Fibroblast of gingiva (primary cell): ENCODE results near the gene EIF2AK2.
A peak's percentile ranks its signal among the peaks of the same experiment; 100 is the strongest.

ENCODE experiments used
- DNase-seq: peaks from one replicate; pipeline ENCODE4 v3.0.0-alpha.2; 2011; ENCODE audit warnings: low read depth

EIF2AK2 gene

DNA sequence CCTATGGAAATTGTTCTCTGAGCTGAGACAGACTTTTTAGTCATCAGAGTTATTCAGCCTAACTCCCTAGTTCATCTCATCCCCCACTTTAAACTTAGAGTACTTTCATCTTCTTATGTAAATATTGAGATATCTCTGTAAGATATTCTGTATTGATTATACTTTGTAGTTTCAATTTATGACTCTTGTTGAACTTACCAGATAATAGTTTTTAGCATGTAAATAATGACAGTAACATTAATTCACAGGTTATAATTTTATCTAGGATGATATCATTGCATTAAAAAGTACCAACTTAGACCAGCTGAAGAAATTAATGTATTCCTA lies 14.8 kb upstream of the EIF2AK2 start:
- no peak for DNase-seq

DNA sequence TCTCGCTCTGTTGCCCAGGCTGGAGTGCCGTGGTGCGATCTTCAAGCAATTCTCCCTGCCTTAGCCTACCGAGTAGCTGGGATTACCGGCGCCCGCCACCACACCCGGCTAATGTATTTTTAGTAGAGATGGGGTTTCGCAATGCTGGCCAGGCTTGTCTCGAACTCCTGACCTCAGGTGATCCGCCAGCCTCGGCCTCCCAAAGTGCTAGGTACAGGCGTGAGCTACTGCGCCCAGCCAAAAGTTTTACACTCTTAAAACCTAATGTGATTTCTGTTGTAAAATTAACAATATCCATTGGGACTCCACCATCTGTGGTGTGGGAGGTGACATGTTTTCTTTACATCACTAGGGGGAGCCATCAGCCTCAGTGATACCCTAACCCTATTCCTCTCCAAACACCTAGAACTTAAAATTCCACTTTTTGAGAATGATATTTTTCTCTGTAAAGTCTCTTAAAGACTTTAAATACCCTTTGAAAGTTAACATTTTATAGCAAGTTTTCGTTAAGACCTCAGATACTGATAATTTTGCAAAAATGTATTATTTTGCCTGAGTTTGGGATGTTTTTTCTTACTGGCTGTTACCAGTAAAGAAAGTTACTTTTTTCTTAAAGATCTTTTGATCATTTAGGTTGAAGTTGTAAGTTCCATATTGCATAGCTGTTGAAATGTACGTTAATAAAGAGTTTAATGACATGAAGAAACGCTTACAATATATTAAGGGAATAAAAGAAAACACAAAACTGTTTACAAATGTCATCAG lies 11.6 kb upstream of the EIF2AK2 start:
- peak; percentile 18 for DNase-seq

DNA sequence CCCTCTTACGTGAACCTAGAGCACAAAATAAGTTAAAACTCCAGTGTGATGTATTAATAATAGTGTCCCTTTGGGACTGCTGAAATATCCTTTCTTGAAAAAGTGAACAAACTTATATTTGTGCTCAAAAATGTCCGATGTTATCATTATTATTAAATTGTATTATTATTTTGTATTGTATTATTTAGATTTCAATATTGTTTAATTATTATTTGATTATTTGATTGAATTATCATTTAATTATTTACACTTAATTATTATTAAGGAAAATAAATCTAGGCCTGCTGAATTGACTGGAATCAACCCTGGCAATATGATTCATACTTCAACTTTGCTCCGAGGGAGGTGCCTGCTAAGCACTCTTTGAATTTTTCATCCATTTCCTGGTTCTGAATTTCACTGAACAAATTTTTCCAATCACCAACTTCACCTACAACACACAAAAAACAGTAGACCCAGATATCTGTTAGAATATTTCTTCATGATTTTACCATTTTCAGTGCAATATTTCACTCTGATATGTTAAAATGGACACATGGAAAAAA lies 10.9 kb upstream of the EIF2AK2 start:
- no peak for DNase-seq

DNA sequence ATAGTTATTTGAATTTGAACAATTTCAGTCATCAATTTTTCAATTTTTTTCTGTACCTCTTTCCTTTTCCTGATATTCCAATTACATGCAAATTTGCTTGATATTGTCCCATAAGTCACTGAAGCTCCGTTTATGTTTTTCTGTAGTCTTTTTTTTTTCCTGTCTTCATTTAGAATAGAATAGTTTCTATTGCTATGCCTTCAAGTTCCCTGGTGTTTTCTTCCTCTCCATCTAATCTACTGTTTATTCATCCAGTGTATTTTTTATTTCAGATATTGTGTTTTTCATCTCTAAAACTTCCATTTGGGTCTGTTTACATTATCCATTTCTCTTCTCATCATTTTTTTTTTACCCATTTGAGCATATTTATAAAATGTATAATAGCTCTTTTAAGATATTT lies 8.0 kb upstream of the EIF2AK2 start:
- no peak for DNase-seq

DNA sequence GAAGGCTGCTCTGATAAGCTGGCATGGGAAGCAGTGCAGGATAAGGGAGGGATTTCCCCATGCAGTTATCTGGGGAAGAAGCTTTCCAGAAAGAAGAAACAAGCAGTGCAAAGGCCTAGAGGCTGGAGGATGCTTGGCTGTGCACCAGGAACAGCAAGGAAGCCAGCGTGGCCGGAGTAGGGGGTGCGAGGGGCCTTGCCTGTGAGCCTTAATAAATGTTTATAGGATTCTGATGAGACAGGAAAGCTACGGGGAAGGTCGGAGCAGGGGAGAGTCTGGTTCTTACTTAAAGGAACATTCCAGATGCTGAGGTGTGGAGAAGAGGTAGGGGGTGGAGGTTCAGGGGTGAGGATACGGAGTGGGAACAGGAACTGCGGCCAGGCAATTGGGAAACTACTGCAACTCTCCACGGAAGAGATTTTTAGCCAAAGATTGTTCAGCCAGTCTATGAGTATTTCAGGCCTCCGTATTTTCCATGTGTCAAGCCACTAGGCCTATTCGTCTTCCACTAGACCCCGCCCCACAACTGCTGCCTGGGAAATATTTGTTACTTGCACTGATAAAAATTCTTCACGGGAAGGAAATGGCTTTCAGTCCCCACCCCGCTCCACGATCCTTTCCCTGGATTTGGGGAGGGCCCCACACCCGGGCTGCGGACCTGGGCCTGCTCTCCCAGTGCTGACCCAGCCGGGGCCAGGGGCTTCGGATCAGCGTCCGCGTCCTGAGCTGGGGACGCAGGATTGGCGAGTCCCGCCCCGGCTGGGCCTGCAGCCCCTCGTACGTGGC lies 516 bp downstream of the EIF2AK2 start:
- DNase-seq, result peak; percentile 46

DNA sequence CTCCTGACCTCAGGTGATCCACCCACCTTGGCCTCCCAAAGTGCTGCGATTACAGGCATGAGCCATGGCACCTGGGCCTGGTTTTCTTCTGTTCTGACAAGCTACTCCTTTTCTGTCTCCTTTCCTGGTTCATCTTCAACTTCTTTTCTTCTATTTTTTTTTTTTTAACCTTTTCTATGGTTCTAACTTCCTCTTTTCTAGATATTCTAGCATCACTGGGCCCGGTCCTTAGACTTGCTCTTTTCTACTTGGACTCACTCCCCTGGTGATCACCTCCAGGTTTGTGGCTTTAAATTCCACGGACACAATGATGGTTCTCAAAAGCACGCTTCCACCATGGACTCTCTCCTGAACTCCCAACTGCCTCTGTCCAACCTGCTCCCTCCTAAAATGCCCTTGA lies 2.0 kb downstream of the EIF2AK2 start:
- DNase-seq, result no peak

DNA sequence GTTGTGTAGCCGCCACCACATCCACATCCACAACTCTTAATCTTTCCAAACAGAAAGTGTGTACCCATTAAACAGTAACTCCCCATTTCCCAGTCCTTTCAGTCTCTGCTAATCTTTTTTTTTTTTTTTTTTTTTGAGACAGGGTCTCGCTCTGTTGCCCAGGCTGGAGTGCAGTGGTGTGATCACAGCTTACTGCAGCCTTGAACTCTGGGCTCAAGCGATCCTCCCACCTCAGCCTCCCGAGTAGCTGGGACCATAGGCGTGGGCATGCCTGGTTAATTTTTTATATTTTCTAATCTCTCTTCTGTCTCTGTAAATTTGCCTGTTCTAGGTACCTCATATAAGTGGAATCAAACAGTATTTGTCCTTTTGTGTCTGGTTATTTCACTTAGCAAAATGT lies 3.6 kb downstream of the EIF2AK2 start:
- no peak for DNase-seq

DNA sequence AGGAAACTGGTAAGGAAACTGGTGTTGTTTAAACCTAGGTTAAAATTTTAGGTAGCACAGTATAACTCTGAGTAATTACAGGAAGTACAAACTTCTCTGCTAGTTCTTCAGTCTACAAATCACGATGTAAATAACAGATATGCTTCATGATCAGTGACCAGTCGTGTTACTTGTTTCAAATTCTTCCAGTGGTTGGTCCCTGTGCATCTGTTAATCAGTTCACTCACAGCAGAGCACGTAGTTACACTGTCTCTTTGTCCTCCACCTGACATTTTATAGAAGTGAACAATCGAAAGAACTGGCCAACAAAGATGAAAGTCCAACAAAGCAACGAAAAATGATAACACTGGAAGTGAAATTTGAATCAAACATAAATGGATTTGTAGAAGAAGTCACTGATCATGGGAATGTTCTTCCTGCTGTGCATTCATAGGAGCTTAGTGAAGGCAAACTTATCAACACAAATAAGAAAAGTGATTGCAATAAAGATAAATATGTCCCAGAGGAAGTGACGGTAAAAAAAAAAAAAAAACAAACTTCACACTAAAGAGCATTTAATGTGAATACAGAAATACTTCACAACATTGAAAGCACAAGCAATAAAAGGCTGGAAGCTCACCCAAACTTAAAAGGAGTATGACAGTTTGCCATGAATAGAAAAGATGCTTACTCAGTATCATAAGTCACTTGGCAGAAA lies 7.0 kb downstream of the EIF2AK2 start:
- DNase-seq, result no peak

DNA sequence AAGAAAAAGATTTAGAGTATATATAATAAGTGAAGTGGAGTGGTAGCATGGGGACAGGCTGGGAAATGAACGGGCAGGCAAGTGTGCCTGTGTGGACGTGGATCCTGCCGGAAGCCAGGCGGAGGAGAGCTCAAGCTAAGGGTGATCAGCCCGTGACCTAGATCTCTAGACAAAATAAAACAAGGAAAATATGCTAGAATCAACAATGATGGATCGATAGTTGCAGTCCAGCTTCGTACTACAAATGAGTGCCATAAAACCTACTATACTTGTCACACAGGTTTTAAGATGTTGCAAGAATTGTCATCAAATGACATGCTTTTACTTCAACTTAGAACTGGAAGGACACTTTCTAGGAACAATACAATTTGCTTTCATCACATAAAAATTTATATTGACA lies 8.5 kb downstream of the EIF2AK2 start:
- no peak for DNase-seq

DNA sequence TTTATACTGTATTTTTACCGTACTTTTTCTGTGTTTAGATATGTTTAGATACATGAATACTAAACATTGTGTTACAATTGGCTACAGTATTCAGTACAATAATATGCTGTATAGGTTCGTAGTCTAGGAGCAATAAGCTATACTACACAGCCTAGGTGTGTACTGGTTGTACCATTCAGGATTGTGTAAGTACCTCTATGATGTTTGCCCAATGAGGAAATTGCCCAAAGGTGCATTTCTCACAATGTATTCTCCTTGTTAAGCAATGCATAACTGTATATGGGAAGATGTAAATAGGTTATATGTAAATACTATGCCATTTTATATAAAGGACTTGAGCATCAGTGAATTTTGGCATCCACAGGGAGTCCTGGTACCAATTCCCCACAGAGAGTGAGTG lies 10.7 kb downstream of the EIF2AK2 start:
- DNase-seq, result no peak

DNA sequence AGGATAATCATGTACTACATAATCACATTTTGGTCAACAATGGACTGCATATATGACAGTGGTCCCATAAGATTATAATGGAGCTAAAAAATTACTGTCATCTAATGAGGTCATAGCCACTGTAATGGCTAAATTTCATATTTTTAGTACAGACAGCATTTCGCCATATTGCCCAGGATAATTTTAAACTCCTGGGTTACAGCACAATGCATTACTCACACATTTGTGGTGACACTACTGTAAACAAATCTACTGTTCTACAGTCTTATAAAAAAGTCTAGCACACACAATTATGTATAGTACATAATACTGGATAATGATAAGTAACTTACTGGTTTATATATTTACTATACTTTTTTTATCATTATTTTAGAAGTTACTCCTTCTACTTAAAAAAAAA lies 12.8 kb downstream of the EIF2AK2 start:
- DNase-seq, result peak; percentile 55

DNA sequence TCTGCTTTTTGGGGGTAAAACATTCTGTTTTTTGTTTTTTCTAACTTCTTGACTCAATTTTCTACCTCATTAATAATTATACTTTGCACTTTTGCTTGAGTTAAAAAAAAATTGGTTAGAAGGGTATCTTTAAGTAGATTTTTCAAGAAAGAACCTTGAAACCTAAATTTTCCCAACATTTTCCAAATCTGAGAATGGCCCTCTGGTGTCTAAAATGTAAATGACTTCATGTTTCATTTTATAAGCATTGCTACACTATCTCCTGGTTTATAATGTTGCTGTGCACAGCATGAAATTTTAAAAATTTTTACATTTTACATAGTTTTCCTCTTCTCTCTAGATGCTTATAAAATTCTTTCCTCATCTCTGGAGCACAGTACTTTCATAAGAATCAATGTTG lies 14.2 kb downstream of the EIF2AK2 start:
- no peak for DNase-seq

DNA sequence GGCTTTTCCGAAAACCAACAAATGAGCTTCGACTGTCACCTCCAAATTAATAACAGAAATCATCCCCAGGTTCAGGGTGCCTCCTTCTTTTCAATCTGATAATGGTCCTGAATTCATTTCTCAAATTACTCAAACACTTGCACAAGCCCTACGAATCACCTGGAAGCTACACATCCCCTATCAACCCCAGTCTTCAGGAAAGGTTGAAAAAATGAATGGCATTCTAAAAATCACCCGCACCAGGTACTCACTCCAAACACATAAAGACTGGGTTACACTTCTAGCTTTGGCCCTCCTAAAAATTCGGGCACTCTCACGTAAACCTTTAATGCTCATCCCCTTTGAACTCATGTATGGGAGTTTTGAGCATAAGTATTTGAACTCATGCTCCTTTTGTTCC lies 23.9 kb downstream of the EIF2AK2 start:
- no peak for DNase-seq

DNA sequence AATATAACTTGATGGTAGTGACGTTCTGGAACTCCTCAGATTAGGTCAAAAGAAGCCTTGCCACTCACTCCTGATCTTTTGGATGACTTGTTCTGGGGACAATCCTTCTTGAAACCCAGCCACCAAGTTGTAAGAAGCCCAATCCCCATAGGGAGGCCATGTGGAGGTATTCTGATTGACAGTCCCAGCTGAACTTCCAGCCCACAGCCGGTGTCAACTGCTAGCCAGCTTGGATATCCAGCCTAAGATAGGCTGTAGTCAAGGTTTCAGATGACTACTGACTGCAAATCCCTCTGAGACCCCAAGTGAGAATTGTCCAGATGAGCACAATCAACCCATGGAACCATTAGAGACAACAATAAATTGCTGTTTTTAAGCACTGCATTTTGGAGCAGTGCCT lies 31.4 kb downstream of the EIF2AK2 start:
- DNase-seq, result no peak

DNA sequence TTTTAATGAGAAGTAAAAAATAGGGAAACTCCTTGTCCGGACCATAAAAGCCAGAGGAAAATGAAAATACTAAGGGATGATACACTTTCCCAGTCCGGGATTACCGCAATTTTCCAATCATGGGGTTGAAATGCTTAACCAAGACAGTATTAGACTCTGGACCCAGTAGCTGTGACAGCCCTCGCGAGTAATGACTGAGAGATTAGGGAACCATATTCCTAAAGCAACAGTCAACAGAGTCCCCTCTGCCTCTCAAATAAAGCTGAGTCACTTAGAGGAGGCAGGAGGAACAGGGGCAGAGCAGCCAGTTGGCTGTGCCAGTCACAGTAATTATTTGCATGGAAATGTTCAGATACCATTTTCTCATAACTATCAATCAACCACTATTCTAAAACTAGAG lies 37.6 kb downstream of the EIF2AK2 start:
- DNase-seq, result no peak

DNA sequence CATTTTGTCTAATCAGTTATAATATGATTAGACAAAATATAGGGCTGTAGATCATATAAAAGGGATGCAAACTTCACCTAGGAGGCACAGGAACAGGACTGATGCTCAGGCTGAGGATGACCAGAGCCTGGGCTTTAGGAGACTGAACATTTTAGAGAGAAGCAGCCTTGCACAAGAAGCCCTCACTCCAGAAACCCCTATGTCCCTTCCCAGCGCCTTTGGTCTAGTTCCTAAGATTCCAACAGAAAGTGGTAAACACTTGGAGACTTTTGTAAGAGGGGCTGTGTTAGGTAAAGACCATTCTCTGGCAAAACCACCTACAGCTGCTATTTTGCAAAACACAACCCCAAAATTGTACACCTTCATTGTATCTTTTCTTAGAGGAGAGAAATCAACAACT lies 39.2 kb downstream of the EIF2AK2 start:
- no peak for DNase-seq

DNA sequence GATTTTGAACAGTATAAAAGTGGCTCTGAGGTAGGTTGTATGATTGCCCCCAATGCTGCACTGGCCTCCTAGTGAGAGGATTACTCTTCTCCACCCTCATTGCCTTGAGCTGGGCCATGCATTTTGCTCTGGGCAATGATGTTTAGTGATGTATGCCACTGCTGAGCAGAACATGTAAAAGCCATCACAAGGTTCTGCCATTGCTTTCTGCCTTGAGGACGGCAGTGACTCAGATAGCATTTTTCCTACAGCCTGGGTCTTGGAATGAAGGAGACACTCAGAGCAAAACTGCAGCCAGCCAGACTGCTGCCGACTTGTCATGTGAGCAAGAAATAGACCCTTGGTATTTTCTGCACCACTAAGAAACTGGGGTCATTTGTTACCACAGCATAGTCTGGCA lies 44.8 kb downstream of the EIF2AK2 start:
- DNase-seq, result no peak

DNA sequence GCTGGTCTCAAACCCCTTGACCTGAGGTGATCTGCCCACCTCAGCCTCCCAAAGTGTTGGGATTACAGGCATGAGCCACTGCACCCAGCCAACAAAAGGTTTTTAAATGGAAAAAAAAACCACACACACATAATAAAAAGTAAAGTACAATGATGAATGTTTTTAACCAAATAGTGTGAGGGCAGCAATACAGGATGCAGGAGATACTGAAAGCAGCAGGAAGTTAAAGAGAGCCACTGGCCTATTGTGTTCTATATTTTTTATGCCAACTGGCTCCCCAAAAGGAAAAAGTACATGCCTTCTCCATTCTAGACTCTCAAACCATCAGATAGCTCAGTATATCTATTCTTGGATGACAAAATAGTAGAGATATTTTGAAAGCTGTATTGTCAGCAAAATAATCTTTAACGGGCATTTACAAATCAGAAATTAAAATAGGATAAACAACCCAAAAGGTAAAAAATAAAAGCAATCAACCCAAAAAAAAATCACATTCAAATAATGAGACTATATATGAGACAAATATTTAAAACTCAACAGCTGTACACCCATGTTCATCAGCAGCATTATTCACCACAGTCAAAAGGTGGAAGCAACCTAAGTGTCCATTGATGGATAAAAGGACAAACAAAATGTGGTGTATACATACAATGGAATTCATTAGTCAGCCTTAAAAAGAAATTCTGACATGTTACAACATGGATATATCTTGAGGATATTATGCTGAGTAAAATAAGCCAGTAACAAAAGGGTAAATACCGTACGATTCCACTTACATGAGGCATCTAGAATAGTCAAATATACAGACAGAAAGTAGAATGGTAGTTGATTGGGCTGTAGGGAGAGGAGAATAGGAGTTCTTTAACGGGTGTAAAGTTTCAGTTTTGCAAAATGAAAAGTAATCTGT lies 46.2 kb downstream of the EIF2AK2 start:
- no peak for DNase-seq

DNA sequence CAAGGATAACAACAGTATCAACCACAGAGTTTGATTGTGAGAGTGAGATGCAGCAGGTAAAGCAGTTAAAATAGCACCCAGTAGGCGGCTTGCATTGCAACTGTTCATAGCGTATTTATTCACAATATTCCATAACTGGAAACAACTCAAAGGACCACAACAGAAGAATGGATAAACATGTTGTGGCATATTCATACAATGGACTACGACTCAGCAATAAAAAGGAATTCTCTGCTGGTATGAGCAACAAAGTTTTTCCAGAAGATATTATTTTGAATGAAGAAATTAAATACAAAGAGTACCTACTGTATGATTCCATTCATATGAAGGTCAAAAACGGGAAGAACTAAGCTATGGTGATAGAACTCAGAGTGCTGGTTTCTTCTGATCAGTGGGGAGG lies 47.3 kb downstream of the EIF2AK2 start:
- DNase-seq, result no peak

DNA sequence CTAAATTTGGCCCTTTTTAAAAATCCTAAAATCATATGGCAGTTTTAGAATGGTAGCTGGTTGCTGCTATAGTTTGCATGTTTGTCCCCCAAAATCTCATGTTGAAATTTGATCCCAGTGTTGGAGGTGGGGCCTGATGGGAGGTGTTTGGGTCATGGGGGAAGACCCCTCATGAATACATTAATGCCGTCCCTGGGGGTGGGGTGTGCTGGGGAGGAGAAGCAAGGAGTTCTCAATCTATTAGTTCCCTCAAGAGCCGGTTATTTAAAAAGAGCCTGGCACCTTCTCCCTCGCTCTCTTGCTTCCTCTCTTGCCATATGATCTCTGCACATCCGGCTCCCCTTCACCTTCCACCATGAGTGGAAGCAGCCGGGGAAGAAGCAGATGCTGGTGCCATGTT lies 51.6 kb downstream of the EIF2AK2 start:
- no peak for DNase-seq

DNA sequence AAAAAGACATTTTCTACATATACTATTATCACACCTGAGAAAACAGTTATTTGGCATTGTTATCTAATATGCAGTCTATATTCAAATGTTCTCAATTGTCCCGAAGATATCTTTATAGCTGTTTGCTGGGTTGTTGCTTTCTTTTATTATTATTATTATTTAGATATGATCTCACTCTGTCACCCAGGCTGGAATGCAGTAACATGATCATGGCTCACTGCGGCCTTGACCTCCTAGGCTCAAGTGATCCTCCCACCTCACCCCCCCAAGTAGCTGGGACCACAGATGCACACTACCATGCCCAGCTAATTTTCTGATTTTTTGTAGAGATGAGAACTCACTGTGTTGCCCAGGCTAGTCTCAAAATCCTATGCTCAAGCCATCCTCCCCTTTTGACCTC lies 52.6 kb downstream of the EIF2AK2 start:
- no peak for DNase-seq

DNA sequence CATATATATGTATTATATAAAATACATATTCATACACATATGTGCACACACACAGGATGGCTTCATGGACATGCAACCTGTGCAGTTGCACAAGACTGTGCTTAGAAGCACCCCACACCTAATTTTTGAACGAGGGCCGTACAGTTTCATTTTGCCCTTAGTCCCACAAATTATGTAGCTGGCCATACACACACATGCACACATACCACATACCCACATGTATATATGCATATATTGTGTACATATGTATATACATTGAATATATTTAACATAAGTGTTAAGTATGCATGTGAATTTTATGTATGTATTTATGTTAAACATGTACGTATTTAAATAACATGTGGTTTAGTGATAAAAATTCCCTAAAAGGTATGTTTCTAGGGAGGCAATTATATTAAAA lies 54.2 kb downstream of the EIF2AK2 start:
- no peak for DNase-seq
